ENCODE results near the gene CDK5RAP2.
"Not testable (repeated sequence)": the region's sequence is repeated elsewhere in the genome, so short reads cannot be mapped to it uniquely, and the experiment has no call there.

The CDK5RAP2 gene

DNA sequence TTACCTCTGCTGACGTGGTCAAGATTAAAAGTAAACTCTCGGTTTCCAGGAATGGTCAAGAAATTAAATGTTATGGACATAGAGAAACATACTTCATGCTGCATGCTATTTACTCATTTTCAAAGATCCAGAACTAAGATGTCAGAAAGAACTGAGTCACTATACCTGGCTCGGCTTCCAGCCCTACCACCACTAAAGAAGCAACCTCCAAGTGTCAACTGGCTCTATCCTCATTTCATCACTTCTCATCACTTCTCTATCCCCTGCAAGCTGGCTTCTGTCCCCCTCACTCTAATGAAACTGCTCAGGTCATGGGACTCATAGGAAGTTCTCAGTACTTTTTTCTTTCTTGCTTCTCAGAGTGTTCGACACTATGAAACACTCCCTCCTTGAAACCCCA lies 116.2 kb downstream of the CDK5RAP2 start:
- no peak for DNase-seq

DNA sequence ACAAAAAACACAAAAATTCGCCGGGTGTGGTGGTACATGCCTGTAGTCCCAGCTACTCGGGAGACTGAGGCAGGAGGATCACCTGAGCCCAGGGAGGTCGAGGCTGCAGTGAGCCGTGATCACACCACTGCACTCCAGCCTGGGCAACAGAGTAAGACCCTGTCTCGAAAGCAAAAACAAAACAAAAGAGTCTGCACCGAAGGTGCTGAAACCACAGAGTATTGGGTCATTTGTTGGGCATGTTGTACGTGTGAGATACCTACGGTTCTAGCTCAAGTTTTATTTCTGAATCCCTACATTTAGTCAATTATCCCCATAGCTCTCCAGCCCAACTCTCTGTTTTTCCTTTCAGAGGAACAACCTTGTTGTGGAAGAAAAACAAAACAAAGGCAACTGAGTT lies 118.3 kb downstream of the CDK5RAP2 start:
- not testable (repeated sequence) for DNase-seq

DNA sequence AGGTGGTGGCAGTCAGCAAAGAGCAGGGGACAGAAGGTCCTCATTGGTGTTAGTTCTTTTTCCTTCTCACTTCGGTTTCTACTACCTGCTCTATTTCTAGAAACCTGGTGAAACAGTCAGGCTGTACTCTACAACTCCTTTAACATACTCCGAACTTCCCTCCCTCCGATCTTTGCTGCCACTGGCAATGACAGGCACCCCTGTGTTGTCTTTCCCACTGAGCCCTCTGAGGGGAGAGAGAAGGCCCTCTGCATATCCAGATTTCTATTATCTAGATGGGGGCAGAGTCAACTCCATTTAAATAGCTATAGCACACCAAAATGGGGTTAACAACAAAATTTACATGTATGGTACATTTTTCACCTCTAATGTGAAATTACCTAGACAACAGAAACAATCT lies 123.7 kb downstream of the CDK5RAP2 start:
- DNase-seq = no peak

DNA sequence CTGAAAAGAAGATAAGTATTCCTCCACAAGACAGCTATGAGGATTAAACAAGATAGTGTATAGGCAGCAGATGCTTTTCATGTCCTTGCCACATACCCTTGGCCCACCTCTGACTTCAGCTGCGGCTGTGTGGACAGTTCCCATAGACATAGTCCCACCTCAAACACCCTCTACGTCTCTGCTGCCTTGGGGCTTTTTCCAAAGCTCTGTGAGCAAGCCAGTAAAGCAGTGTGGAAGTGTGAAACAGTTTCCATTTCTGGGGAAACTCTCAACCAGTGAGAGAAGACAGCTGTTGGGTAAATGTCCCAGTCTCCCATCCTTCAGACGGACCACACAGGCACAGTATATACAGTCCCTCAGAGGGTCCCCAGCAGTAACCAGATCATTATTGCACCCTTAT lies 125.5 kb downstream of the CDK5RAP2 start:
- DNase-seq = no peak

DNA sequence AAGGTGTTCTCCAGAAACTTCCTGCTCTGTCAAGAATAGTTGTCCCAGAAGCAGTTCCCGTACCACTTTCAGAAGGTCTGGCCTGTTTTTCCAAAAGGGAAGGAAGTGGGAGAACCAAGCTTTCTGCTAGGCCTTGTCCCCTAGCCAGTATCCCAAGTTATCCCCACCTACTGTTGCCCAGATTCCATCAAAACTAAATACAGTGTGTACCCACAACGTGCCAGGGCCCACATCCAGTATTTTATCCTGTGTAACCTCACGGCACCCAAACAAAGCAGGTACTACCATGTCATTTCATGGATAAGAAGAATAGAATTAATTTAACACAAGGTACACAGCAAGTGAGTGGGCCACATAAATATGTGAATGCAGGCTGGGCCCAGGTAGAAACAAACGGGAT lies 126.2 kb downstream of the CDK5RAP2 start:
- no peak for DNase-seq

DNA sequence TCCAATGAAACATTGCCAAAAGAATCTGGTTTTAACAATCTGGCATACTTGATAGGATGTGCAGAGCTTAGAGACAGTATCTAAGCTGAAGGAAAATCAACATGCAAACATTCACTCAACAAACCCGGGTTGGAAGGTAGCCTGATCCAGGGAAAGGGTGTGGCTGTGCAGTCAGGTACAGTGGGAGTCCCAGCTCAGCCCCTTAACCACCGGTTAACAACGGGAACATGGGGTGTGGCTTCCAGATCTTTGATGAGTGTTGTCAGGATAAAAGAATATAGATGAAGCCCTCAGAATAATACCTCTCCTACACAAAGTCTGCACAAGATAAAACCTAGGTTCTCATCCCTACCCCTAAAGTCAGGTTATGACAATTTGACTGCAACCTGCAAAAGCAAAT lies 127.3 kb downstream of the CDK5RAP2 start:
- DNase-seq = no peak

DNA sequence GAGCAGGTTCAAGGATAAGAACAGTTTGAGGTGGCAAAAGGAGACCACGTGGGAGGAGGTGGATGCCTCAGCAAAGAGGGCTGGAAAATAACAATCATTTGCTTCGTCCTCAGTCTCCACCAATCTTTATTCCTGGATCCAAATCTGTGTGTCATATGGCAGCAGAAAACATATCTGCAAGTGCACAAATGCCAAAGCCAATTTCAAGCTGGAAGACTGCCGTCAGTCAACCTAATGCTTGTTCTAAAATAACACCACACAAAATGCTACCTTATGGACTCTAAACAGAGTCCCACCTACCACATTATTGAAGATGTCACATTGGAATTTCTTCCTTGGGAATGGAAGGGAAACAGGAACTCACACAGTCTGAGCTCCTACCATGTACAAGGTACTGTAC lies 129.1 kb downstream of the CDK5RAP2 start:
- no peak for DNase-seq

DNA sequence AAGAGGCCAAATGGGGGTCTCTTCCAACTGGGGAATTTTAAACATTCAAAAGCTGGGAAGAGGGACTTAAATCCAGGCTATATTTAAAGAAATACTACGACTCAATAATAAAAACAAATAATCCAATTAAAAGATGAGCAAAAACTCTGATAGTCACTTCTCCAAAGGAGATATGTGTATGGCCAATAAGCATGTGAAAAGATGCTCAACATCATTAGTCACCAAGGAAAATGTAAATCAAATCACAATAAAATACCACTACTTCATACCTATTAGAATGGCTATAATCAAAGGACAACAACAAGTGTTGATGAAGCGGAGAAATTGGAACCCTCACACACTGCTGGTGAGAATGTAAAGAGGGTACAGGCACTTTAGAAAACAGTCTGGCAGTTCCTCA lies 130.4 kb downstream of the CDK5RAP2 start:
- no peak for DNase-seq

DNA sequence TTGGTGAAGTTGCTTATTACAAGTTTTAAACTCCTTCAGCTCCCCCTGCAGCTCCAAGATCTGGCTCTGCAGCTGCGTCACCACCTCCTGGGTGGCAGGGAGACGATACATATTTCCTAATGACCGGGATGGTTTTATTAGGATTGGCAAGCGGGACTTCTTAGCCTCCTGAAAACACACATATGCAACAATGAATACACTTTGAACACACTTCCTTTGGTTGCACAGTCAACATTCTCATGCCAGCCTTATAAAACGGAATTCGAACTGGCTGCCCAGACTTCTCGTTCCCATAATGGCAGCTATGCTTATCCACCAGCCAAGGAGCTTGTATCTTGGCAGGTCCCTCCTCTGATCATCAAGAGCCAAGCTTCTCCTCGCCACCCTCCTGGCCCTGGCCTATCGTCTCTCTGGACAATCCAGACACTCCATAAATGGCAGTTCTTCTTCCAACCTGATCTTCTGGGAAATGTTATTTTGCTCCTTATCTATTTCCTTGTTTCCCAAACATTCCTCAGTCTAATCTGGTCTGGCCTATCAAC lies 131.9 kb downstream of the CDK5RAP2 start:
- DNase-seq = no peak

DNA sequence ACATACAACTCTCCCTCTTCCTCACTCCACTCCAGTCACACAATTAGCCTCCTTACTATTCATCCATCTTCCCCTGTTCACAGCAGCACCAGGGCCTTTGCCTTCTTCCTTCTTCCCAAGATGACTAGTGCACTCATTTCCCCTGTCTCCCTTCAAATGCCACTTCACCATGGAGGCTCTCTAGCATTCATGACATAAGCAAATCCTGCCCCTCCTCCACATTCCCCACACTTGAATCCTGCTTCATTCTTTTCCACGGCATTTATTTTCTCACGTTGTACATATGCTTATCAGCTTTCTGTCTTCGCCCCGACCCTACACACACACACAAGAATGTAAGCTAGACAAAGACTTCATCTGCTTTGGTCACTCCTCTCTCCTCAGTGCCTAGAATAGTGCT lies 133.3 kb downstream of the CDK5RAP2 start:
- no peak for DNase-seq

DNA sequence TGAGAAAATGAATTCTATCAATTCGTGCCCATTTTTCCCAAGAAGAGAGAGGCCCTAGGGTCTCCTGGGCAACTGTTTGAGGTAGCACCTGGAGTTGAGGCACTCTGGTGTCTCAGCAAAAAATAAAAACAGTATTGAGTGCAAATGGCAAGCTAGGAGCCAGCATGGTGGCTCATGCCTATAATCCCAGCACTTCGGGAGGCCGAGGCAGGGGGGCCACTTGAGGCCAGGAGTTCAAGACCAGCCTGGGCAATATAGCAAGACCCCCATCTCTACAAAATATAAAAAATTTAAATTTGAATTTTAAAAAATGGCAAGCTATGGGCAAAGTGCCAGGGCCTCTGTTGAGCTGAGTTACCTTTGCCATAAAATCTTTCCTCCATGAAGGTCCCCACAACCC lies 136.0 kb downstream of the CDK5RAP2 start:
- no peak for DNase-seq

DNA sequence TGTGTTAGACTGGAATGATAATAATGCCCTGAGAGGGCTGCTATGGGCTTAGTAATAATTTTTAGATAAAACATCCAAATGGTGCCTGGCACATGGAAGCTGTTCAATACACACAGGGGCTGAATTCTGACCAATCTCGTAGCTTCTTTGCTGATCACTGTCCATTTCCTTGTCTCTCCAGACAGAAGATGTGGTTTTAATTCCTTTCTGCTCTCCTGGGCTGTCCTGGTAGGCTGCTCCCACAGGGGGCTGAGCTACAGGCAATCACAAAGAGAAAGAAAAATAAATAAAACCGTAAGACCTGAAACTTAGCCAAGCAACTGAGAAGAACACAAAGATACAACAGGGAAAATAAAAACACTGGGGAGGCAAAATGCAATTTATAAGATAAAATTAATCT lies 136.5 kb downstream of the CDK5RAP2 start:
- no peak for DNase-seq

DNA sequence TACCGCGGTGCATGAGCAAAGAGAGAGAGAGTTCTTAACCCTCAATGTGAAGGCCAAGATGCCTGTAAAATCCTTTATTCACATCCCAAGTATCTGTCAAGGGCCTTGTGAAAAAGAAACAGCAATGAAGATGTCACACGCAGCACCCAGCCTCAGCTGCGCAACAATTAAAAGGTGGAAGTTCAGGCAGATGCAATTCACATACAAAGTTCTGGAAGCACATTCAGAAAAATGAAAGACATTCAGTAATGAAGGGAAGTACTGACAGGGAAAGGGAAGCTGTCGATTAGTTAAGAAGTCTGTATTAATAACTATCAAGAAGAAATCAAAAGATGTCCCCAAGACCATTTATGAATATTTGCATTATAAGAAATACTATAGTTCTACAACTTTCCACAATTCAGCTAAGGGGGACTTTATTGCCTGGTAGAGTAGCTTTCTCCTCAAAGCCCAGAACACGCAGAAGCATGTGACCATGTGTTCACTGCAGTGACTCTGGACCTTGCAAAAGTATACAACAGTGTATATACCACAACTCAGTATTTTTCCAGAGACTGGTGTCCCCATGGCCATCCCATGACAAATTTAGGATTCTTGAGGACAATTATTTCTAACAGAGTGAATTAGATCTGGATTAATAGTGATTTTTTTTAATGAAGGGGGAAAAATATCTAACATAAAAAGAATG lies 137.5 kb downstream of the CDK5RAP2 start:
- DNase-seq = no peak

DNA sequence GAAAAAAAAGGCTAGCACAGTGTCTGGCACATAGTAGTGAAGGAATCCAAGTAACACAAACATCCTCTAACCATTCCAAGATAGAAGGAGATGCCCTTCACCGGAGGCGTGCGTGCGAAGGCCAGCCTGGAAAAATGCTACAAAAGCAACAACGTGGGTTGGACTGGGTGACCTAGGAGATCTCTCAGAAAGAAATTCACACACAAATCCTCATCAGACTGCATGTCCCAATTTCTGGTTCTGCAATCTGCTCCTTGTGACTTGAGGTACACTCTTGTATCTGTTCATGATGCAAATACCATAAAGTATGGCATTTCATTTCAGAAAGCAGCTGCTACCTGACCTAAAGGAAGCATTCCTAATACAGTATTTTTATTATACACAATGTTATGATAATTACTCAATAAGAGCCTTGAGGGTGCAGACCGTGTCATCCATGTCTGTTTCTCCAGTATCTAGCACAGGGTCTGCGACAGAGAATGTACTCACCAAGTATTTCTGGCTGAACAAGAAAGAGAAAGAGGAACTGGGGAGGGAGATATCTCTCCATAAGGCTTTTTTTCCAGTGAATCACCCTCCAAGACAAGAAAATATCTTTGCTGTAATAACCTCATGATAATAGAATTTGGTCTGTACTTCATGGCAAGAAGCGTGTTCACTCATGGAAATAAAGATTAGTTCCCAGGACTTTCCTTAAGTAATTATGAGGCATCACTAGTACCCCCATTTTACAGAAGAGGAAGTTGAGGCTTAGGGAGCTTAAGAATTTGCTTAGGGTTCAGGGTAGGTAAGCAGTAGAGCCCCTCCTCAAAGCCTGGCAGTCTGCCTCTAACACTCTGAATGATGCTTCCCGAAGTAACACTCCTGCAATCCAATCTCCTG lies 138.3 kb downstream of the CDK5RAP2 start:
- DNase-seq = no peak

DNA sequence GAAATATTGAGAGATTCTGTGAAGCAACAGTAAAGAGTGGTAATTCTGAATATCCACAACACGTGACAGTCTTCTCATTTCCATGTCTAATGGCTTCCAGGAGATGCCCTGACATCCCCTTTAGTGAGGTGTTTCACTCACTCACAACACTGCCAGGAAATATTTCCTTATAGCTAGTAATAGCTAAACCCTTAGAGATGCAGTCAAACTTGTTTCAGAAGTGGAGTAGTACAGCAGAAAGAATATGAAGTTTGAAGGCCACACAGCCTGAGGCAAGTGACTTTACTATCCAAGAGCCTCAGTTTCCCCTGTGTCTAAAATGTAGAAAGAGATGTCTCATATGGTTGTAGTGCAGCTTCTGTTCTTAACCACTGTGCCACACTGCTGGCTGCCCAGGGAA lies 139.2 kb downstream of the CDK5RAP2 start:
- no peak for DNase-seq

DNA sequence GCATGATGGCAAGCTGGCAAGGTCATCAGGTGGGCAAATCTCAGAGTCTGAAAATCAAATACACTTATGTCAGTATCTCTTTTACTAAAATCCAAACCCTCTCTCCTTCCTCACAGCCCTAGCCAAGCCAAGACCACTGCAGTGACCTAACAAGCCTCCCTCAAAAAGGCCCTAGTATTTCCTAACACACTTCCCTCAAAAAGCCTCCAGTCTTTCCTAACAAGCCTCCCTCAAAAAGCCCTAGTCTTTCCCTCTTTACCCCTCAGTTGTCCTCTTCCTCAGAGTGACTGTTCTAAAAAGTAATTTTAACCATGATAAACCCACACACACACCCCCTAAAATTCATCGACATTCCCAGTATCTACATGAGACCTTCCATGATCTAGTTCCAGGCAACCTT lies 140.0 kb downstream of the CDK5RAP2 start:
- no peak for DNase-seq

DNA sequence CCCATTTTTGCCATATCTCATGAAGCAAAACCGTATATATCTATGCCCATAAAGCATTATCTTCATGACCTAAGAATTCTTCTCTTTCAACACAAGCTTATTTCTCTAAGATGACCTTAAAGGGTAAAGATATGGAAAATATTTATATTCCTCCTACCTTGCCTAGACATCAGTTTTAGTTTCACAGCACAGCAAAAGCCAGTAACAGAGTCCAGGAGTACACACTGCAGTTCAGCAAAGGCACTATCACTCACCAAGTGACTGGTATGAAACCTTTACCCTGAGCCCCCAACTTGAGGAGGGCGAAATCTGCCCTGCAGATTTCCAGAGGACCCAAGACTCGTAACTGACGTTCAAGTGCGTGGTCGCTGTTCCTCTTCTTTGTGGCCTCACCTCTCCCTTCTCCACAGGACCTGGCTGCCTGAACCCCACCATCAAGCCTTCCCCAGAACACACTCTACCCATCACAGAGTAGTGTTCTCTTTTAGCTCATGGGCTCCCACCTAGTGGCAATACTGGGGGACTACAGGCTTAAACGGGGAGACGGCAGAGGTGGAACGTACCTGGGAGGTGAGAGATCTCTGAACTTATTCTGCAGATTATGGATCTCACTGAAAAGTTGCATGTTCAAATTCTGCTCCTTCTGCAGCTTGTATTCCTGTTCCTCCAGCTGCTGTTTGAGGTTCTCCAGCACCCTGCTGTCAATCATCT lies 141.0 kb downstream of the CDK5RAP2 start:
- DNase-seq = no peak

DNA sequence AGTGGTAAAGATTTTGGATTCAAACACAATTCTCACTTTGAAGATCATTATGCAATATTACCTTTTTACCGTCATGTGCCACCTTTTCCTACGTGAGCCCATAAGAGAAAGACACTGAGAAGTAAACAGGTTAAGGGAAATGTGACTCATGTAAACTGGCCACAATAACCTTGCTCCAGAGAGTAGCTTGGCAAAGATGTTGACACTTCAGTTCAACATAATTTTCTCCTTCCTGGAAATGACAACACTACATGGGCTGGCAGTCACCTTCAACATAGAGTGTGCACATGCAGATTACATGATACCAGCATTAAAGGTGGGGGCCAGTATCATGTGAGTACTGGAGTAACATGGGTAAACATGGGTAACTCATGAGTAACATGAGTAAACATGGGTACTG lies 141.9 kb downstream of the CDK5RAP2 start:
- DNase-seq = no peak

DNA sequence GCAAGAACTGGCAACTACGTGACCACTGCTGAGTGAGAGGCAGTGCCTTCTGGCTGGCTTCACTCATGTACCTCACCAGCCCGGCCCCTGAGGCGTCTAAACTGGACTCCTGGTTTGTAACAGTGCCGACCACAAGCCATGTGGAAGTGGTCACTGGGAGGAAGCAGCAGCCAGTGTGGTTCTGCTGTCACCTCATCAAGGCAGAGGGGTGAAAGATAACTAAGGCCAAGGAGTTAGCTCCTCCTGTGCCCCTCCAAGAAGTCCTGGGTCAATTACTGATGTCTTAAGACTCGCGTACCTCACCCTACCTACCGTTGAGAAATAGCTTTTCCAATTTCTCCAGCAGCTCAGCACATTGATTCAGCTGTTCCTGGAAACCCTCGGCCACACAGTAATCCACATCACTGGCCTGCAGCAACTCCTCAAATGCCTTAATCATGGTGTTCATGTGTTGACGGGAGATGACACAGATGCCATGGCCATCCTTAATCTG lies 142.9 kb downstream of the CDK5RAP2 start:
- no peak for DNase-seq

DNA sequence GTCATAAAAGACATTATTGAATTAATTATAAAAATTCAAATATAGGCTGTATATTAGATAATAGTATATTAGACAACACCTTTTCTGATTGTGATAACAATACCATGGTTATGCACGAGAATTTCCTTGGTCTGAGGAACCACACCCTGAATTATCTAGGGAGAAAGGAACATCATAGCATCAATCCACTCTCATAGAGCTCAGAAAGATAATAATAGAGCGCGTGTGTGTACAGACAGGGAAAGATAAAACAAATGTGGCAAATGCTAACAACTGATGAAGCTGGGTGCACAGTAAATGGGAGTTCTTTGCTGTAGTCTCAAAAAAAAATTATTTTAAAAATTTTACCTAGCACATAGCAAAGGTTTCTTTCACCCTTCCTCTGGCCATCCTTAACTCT lies 143.5 kb downstream of the CDK5RAP2 start:
- no peak for DNase-seq

DNA sequence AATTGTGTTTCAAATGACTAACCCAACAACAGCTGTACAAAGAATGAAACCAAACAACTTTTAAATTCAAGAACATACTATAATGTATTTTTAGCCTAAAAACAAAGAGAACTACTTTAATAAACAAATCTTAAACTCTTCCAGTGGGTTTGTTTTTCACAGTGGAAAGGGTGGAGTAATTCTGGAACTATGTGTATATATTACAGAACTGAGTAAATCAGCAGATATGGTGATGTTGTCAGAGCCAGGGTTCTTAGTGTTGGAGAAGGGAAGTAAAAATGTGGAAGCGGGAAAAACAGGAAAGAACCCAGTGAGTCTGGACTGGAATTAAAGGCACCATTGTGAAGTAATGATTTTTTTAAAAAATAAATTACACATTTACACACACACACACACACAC lies 144.9 kb downstream of the CDK5RAP2 start:
- no peak for DNase-seq

DNA sequence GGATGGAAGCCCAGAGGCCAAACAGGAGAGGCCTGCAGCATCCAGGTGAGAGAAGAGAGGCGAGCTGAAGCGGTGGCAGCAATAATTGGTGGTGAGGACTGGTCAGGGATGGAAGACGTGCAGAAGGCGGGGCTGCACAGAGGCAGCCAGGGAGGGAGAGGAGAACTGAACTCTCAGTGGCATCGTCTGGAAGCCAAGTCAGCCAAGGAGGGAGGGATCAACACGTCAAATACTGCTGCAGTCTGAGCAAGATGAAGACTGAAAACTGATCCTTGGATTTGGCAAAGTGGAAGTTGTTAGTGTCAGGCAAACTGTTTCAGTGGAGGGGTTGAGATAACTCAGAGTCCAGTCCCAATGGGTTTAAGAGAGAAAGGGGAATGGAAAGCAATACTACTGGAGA lies 145.4 kb downstream of the CDK5RAP2 start:
- DNase-seq = no peak

DNA sequence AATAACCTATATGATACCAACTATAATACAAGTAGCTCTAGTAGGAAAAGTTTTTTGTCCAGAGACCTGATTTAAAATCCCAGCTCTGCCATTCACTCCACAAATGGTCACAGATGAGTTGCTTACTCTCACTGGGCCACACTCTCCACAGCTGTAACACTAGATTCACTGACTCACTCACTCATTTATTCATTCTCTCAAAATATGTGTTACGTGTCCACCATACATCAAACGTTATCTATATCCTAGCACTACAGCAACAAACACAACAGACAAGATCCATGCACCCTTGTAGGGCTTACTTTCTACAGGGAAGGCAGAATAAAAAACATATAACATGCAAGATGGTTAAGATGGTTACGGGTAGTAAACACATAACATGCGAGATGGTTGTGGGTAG lies 146.3 kb downstream of the CDK5RAP2 start:
- DNase-seq = no peak
